PC-3 (cell line): ENCODE data around the gene LPXN. TPM values are rescaled to one million over a fixed set of nuclear protein-coding genes. Genes with fewer than 3 reads are reported as not detected.

Experiments
- ATAC-seq: fragments of 200-7000 bp; cut with Tn5 transposase; 2 replicates; pipeline ENCODE4 v1.9.1; 2020; ENCODE audit warnings: mild to moderate bottlenecking, moderate library complexity
- BruUV-seq: library from RNA; stranded (reverse); fragments of 400-500 nt; replicated peaks from 2 replicates; lab custom pipeline; 2021; lab: Mats Ljungman, UMichigan
- CTCF ChIA-PET: fragments of 300-600 bp; sonication (Branson Sonifier 250); formaldehyde crosslinking; loops from one replicate; lab custom pipeline; 2022; ENCODE audit warnings: antibody characterized with exemption; lab: Charles Lee
- POLR2A ChIA-PET: fragments of 300-600 bp; sonication (Branson Sonifier 250); formaldehyde crosslinking; loops from one replicate; lab custom pipeline; 2022; ENCODE audit warnings: antibody characterized with exemption; ENCODE audit not compliant: unreplicated experiment; lab: Charles Lee
- DNase-seq: peaks from one replicate; pipeline ENCODE4 v3.0.0-alpha.2; 2015
- H2AFZ ChIP-seq: fragments of 300-600 bp; sonication (generic); 2 replicates; pipeline ENCODE4 v1.6.0; 2016; ENCODE audit warnings: antibody characterized with exemption, low read length
- H3F3A ChIP-seq: fragments of 300-600 bp; sonication (generic); one replicate; pipeline ENCODE4 v1.6.0; 2017; ENCODE audit warnings: antibody characterized with exemption, low read length, control low read depth, mild to moderate bottlenecking; ENCODE audit not compliant: unreplicated experiment
- H3K27ac ChIP-seq: fragments of 300-600 bp; sonication (generic); 2 replicates; pipeline ENCODE4 v1.5.1; 2016; ENCODE audit warnings: mild to moderate bottlenecking, low read length
- H3K27me3 ChIP-seq: fragments of 300-600 bp; sonication (generic); 2 replicates; pipeline ENCODE4 v1.6.1; 2016; ENCODE audit warnings: low read length, mixed read lengths
- H3K36me3 ChIP-seq: fragments of 300-600 bp; sonication (generic); 2 replicates; pipeline ENCODE4 v1.6.1; 2016; ENCODE audit warnings: low read depth, mixed run types, low read length, mixed read lengths
- H3K4me1 ChIP-seq: fragments of 300-600 bp; sonication (generic); 2 replicates; pipeline ENCODE4 v1.5.1; 2016; ENCODE audit warnings: low read length; ENCODE audit not compliant: insufficient read depth
- H3K4me2 ChIP-seq: fragments of 300-600 bp; sonication (generic); 2 replicates; pipeline ENCODE4 v1.6.0; 2016; ENCODE audit warnings: low read length
- H3K4me3 ChIP-seq: fragments of 300-600 bp; sonication (generic); 2 replicates; pipeline ENCODE4 v1.5.1; 2016; ENCODE audit warnings: mild to moderate bottlenecking, low read length, mixed read lengths
- H3K79me2 ChIP-seq: fragments of 300-600 bp; sonication (generic); 2 replicates; pipeline ENCODE4 v1.6.1; 2017; ENCODE audit warnings: low read length, mixed read lengths
- H3K9ac ChIP-seq: fragments of 300-600 bp; sonication (generic); 2 replicates; pipeline ENCODE4 v1.6.0; 2016; ENCODE audit warnings: mild to moderate bottlenecking, low read length
- H3K9me2 ChIP-seq: fragments of 300-600 bp; sonication (generic); replicated peaks from 2 replicates; pipeline ENCODE4 v1.6.1; 2016; ENCODE audit warnings: mixed run types, low read length, mixed read lengths
- H3K9me3 ChIP-seq: fragments of 300-600 bp; sonication (generic); 2 replicates; pipeline ENCODE4 v1.6.1; 2016; ENCODE audit warnings: low read length, mixed read lengths
- H4K20me1 ChIP-seq: fragments of 300-600 bp; sonication (generic); 2 replicates; pipeline ENCODE4 v1.6.1; 2016; ENCODE audit warnings: low read length, mixed read lengths
- CTCF ChIP-seq: fragments of 300-600 bp; sonication (generic); conservative IDR thresholded peaks from 2 replicates; pipeline ENCODE4 v1.5.1; 2017; ENCODE audit warnings: antibody characterized with exemption, low read depth, mild to moderate bottlenecking, low read length
- EZH2 ChIP-seq: fragments of 300-600 bp; sonication (generic); IDR thresholded peaks from one replicate; pipeline ENCODE4 v1.6.1; 2017; ENCODE audit warnings: antibody characterized with exemption, mild to moderate bottlenecking, low read length; ENCODE audit not compliant: unreplicated experiment
- EZH2phosphoT487 ChIP-seq: fragments of 300-600 bp; sonication (generic); IDR thresholded peaks from 2 replicates; pipeline ENCODE4 v1.6.1; 2018; ENCODE audit warnings: mild to moderate bottlenecking, antibody characterized with exemption, low read length, borderline replicate concordance
- intact Hi-C: fragments of 100-400 bp; cut with micrococcal nuclease; formaldehyde crosslinking; loops from 2 replicates; pipeline ENCODE4 v1.9.0; 2023
- total RNA-seq: library from RNA; depleted of rRNA; stranded (reverse); fragments of >200 nt; gene quantifications from 2 replicates; pipeline ENCODE4 v1.2.3, GENCODE V29; 2014

The LPXN gene
- total RNA-seq, 1 experiment from 2014 or later = 12.1 TPM

GRCh38 chr11:58508005-58508404, 67.7 kb downstream of the LPXN start, which contains the start of gene OR5B21:
Gene OR5B21 (minus strand): TSS chr11:58508105. CDS start chr11:58508105, 0 bp downstream.
- no peak within 1 kb of the TSS for H2AFZ ChIP-seq

GRCh38 chr11:58507355-58507754, 68.3 kb downstream of the LPXN start:
- TF ChIP-seq EZH2phosphoT487 (no peak), EZH2 (no peak), CTCF (no peak)
- H3K9ac ChIP-seq = no peak overlapping the region
- H3K36me3 ChIP-seq = no peaks in the 10 kb centered on the region
- no TSS peak for BruUV-seq
- ATAC-seq (no peak), DNase-seq (no peak)
- no peaks in the 10 kb centered on the region for H3K9me3 ChIP-seq
- no peak overlapping the region for H3K4me2 ChIP-seq
- intact Hi-C loops = no loop called here
- POLR2A ChIA-PET = no interaction called here
- no peaks in the 10 kb centered on the region for H3K79me2 ChIP-seq
- H4K20me1 ChIP-seq = no peaks in the 10 kb centered on the region
- peaks cover 4% of the 10 kb centered on the region; the same call in 1 of the 2 replicates for H3K4me1 ChIP-seq
- H3F3A ChIP-seq = no peaks in the 10 kb centered on the region
- no peak overlapping the region for H3K4me3 ChIP-seq
- CTCF ChIA-PET = no interaction called here
- no peak overlapping the region for H3K27ac ChIP-seq
- no peaks in the 10 kb centered on the region for H3K27me3 ChIP-seq
- no peaks in the 10 kb centered on the region for H3K9me2 ChIP-seq
- H2AFZ ChIP-seq = no peak overlapping the region

More at GRCh38 chr11:58508005-58508404, 67.7 kb downstream of the LPXN start, which contains the start of gene OR5B21:
- Histone ChIP-seq H4K20me1 (no peaks in the 10 kb centered on the region), H3K36me3 (no peaks in the 10 kb centered on the region), H3K9ac (no peak within 1 kb of the TSS), H3K9me3 (no peaks in the 10 kb centered on the region), H3K4me3 (no peak within 1 kb of the TSS), H3K9me2 (no peaks in the 10 kb centered on the region), H3F3A (no peaks in the 10 kb centered on the region), H3K27me3 (no peaks in the 10 kb centered on the region), H3K4me1 (peaks cover 4% of the 10 kb centered on the region; the same call in 1 of the 2 replicates), H3K27ac (no peak within 1 kb of the TSS), H3K4me2 (no peak within 1 kb of the TSS), H3K79me2 (no peaks in the 10 kb centered on the region)
- no peak for DNase-seq
- CTCF ChIA-PET = no interaction called here
- ATAC-seq = no peak
- TF ChIP-seq EZH2 = no peak
- no peak for TF ChIP-seq CTCF
- no peak for TF ChIP-seq EZH2phosphoT487
- POLR2A ChIA-PET = no interaction called here
- intact Hi-C loops = no loop called here
- BruUV-seq = no TSS peak

DNA sequence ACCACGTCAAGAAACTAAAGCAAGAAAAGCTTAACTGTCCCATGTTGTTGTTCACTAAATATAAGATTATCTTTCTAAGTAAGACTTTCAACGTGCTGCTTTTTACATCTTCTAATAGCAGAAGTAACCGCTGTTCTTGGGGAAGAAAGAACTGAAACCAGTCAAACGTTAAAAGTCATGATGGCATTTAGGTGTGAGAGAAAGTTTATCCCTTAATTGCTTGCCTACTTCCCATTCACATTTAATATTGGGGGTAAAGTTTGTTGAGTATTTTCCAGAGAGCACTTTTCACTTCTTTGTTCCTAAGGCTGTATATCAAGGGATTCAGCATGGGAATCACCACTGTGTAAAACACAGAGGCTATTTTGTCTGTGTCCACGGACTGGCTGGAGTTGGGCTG, 68.7 kb downstream of the LPXN start:
- Histone ChIP-seq H3K27ac (no peak overlapping the region), H3K36me3 (no peaks in the 10 kb centered on the region), H3K4me2 (no peak overlapping the region), H2AFZ (no peak overlapping the region), H3K9me3 (no peaks in the 10 kb centered on the region), H3K9ac (no peak overlapping the region), H3K4me3 (no peak overlapping the region), H3K4me1 (peaks cover 4% of the 10 kb centered on the region; the same call in 1 of the 2 replicates), H4K20me1 (no peaks in the 10 kb centered on the region), H3K9me2 (no peaks in the 10 kb centered on the region), H3K79me2 (no peaks in the 10 kb centered on the region), H3K27me3 (no peaks in the 10 kb centered on the region), H3F3A (no peaks in the 10 kb centered on the region)
- no TSS peak for BruUV-seq
- ChIA-PET POLR2A (no interaction called here), CTCF (no interaction called here)
- DNase-seq = no peak
- intact Hi-C loops = no loop called here
- ATAC-seq = no peak
- TF ChIP-seq CTCF (no peak), EZH2 (no peak), EZH2phosphoT487 (no peak)
